ENCODE measurements around the gene KRTAP27-1.

KRTAP27-1 gene, protein sequence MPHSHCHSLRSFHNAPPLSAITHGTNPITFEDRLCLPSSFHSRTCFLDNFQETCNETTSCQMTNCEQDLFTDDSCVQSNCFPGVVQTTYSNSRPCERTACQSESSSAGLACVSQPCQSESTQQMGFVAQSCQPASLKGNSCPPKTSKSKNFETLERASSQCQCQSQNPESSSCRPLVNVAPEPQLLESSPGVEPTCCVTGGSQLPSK

DNA sequence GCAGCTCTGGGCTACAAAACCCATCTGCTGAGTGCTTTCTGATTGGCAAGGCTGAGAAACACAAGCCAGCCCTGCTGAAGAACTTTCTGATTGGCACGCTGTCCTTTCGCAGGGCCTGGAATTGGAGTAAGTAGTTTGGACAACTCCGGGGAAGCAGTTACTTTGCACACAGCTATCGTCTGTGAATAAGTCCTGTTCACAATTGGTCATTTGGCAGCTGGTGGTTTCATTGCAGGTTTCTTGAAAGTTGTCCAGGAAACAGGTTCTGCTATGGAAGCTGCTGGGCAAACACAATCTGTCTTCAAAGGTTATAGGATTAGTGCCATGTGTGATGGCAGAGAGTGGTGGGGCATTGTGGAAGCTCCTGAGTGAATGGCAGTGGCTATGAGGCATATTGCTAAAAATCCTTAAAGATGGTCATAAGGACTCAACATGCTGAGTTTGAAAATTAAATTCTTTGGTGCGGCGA lies at the start of gene KRTAP27-1:
Gene KRTAP27-1, minus strand, starts transcription at position 419 of the 469 bp plus-strand sequence. Its CDS starts 26 bp downstream, at position 393.
- DNase-seq (ENCODE audit: low read depth, low spot score) = no peak

DNA sequence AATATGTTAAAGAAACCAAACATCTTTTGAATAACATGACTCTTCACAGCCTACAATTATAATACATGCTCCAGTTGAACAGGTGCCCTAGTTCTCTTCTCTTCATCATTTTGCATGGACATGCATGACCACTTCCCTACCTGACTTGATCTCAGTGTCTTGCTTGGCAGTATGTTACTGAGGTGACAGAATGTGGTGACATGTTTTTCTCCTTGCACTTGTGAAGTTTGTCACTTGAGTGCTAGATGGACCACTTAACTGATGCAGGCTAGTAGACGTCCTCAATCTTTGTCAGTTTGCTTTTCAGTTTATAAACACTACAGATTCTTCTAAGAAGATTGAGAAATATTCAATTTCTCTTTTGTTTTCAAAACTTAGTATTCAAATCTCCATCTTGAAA lies 44.7 kb upstream of the KRTAP27-1 start:
- DNase-seq (ENCODE audit: low read depth, low spot score) = no peak

DNA sequence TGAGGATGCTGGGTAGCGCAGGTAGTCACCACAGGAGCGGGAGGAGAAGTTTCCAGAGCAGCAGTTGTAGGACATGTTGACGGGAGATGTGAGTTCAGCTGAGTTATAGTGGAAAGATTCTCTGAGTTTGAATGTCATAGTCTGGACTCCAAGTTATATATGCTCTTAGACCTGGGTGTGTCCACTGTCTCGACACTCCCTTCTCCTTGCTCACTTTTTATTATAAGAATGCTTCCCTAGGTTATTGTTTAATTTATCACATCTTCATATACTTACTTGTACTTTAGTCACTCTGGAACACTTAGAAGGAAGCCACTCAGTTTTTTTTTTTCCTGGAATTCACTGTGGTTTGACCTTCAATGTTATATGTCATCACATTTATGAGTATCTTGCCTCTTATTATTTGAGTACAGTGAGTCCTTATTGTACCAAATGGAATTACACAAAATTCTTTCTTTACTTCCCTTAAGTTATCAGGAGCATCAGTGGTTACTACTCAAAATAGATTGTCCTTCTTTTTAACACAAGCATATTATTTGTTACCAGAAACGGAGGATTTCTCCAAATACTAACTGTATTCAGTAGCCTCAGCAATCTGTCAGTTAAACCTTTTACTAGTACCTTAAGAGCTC lies 34.8 kb upstream of the KRTAP27-1 start, which contains the start of gene KRTAP13-2:
Gene KRTAP13-2, minus strand, starts transcription at position 133 of the 632 bp plus-strand sequence. Its CDS starts 58 bp downstream, at position 75.
- no peak for DNase-seq (ENCODE audit: low read depth, low spot score)

DNA sequence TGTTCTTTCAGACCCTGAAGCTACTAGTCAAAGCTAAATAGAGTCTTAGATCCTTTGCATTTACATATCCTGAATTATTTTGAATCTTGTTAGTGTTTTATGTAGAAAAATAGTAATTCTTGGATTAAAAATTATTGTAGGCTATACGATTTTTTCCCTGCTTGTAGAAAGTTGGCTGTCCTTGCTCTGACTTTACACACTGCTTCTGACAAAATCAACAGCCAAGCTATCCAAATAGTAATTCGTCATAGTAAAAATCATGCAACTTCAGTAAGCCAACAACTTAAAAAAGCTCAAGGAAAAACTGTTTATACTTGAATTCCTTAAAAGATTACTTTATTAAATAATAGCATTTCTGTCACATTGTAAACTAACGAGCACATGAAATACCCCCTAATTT lies 18.4 kb upstream of the KRTAP27-1 start:
- no peak for DNase-seq (ENCODE audit: low read depth, low spot score)

DNA sequence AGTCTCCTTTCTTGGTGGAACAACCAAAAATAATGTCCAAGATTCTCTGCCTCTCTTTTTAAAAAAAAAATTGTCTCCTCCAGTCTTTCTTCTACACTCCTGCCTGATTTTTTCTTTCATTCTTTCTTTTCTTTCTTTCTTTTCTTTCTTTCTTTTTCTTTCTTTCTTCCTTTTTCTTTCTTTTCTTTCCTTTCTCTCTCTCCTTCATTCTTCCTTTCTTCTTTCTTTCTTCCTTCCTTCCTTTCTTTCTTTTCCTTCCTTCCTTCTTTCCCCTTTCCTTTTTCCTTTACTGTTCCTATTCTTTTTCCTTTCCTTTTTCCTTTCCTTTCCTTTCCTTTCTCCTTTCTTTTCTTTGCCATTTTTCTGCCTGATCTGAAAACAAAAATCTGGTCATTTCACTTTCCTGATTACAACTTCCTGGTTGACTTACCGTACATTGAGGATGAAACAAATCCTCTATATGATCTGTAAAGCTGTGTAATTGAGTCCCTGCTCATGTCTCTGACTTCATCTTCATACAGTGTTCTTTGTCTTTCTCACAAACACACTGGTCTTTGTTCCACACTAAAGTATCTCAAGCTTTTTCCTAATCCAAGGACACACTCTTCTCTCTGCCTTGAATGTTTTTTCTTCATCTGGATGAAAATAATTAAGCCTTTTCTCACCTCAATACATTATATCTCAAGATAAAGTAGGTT lies 17.0 kb upstream of the KRTAP27-1 start:
- no peak for DNase-seq (ENCODE audit: low read depth, low spot score)

DNA sequence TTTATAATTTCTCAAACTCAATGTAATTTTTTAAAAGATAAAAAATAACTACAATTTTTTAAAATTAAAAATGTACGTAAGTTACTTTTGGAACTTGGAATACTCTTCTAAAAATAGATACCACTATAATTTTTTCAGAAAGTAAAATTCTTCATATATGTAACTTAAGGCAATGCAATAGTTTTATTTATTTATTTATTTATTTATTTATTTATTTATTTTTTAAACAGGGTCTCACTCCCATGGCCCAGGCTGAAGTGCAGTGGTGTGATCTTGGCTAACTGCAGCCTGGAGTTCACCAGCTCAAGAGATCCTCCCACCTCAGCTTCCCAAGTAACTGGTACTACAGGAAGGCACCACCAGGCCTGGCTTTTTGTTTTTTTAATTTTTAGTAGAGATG lies 14.0 kb upstream of the KRTAP27-1 start:
- no peak for DNase-seq (ENCODE audit: low read depth, low spot score)

DNA sequence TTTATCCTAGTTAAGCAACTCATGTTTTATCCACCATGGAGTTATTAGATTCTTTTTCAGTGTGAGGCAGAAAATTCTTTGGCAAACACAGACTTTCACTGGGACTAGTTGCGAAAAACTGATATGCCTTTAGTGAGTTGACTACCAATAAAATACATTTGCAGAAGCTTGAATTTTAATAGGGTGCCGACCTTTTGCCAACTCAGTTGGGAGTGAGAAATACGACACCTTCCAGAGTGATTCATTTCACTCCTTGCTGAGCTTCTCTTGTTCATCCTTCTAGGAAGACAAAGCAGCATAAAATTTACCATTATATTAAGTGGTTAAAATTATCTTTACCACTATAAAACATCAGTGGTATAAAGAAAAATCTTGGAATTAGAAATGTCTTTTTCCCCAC lies 12.1 kb upstream of the KRTAP27-1 start:
- no peak for DNase-seq (ENCODE audit: low read depth, low spot score)

DNA sequence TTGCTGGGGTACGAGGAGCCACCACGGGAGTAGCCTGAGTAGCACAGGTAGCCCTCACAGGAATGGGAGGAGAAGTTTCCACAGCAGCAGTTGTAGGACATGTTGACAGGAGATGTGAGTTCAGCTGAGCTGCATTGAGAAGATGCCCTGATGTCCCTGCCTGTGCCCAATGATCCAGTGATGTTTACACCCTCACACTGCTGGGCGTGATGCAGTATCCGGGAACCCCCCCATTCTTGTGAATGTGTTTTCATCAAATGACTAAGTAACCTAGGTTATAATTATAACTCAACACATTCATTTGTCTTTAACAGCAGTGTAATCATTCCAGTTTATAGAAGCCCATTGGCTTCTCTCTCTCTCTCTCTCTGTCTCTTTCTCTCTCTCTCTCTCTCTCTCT lies 11.0 kb upstream of the KRTAP27-1 start, which contains the start of gene KRTAP23-1:
Gene KRTAP23-1, minus strand, starts transcription at position 101 of the 400 bp plus-strand sequence. Its CDS starts 0 bp downstream, at position 101.
- DNase-seq (ENCODE audit: low read depth, low spot score) = no peak

DNA sequence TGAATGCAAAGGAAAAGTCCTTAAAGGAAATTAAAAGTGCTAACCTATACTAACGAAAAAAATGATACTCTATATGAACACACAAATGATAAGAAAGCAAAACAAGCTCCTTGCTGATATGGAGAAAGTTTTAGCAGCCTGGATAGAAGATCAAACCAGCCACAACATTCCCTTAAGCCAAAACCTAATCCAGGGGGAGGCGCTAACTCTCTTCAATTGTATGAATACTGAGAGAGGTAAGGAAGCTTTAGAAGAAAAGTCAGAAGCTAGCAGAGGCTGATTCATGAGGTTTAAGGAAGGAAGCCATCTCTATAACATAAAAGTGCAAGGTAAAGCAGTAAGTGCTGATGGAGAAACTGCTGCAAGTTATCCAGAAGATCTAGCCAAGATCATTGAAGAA lies 7.5 kb upstream of the KRTAP27-1 start:
- DNase-seq (ENCODE audit: low read depth, low spot score) = no peak

DNA sequence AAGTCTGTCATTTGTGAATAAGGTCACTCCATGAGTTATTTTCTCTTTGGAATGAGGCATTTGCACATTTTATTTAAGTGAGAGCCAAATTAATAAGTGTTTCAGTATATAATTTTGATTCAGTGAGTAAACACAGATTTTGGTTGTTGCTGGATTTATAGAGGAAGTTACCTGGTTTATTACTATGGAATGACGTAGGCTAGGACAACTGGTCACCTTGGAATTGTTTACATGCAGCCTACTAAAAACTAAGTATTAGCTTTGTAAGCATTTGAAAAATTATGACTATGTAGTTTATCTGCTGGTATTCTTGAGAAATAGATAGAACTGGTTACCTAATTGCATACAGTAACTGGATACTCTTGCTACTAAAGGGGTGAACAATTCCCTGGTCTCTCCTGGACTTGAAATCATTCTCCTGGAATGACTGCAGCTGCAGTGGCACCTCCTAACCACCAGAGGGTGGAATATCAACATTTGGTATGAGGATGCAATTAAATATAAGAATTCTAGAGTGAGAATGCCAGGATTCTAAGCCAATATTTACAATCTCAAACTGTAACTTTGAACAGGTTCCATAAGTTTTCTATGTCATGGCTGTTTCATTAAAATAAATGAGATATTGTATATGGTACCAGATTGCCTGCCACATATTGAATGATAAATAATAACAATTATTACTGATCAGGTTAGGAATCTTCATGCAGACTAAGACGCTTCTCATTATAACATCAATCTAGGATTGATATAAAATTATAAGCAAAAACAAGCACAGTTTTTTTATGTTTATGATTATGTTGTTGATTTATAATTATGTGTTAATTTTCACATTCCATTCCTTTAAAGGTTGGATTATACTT lies 3.5 kb upstream of the KRTAP27-1 start:
- peak; percentile 7 for DNase-seq (ENCODE audit: low read depth, low spot score)

DNA sequence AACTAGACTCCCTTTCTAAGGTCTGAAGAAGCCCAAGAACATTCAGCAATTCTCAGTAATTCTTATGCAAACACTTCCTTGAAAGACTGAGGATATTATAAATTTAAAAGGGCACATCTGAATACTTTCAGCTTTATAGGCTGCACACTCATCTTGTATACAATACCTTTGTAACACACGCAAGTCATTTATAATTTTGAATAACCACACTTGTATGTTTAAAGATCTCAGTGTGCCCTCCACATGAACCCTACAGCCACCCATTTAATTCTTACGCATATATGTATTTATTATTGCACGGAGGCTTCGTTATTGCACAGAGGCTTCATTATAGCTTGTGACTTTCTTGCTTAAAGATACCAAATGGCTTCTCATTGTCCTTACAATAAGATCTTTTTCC lies 1.2 kb upstream of the KRTAP27-1 start:
- DNase-seq (ENCODE audit: low read depth, low spot score) = no peak

DNA sequence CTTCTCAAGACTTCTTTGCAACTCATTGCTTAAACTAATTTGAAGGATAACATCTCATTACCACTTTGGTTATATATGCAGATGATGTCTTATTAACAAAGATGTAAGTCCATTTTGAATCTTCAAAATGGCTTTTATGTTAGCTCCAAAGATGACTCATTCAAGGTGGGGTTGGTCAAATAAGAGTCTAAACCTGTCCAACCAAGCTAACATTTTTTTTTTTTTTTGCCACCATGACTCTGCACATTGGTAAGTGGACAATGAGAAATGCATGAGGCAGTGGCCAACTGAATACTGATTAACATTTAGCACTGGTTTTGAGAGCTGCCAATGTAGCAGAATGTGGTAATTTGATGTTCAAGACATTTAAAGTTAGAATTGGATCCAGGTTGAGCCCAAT lies 278 bp upstream of the KRTAP27-1 start:
- no peak for DNase-seq (ENCODE audit: low read depth, low spot score)

DNA sequence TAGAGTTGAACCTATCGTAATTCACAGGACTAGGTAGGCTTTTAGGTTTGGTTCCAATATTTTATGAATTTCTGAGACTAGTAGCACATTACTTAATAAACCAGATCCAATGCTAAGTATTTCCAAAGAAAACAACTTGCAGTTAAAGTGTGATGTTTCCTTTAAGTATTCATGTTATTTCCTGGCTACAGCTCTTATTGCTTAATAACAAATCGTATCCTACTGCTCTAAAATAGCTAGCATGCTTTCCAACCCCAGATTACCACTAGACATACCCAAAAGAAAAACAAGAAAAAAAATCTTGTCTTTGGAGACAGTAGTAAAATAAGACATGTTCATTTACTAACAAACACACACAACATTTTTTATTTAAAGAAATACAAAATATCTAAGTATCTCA lies 898 bp downstream of the KRTAP27-1 start:
- no peak for DNase-seq (ENCODE audit: low read depth, low spot score)

DNA sequence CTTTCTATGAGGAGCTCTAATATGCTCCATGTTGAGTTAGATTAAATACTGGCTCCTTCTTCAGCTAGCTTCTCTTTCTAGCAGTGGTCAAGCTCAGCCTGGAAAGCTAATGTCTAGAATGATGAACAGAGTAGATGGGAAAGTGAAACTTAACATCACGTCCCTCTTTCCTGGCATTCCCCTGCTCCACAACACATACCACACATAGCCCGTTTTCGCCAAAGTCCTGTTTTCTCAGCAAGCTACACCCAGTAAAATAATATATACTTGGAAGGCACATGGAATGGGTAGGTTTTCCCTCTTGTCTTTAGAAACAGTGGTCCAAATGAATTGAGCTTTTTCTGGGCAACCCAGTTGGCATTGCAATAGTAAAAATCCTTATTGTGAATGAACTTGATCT lies 3.8 kb downstream of the KRTAP27-1 start:
- DNase-seq (ENCODE audit: low read depth, low spot score) = no peak

DNA sequence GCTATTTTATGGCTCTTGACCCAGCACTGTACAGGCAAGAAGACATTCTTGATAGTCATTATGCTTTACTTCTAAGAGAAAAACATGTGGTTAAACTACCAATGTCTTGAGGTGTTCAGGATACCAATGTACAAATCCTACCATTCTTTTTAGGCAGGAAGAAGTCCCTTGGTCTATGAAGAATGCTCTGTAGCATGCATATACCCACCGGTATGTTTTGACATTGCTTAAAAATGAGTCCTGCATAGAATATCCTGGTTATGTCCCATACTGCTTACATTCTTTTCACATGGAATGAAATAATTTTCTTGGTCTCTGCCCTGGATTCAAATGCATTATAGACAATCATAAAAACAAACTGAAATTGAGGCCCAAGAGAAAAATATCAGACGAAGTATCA lies 4.8 kb downstream of the KRTAP27-1 start:
- DNase-seq (ENCODE audit: low read depth, low spot score) = no peak

DNA sequence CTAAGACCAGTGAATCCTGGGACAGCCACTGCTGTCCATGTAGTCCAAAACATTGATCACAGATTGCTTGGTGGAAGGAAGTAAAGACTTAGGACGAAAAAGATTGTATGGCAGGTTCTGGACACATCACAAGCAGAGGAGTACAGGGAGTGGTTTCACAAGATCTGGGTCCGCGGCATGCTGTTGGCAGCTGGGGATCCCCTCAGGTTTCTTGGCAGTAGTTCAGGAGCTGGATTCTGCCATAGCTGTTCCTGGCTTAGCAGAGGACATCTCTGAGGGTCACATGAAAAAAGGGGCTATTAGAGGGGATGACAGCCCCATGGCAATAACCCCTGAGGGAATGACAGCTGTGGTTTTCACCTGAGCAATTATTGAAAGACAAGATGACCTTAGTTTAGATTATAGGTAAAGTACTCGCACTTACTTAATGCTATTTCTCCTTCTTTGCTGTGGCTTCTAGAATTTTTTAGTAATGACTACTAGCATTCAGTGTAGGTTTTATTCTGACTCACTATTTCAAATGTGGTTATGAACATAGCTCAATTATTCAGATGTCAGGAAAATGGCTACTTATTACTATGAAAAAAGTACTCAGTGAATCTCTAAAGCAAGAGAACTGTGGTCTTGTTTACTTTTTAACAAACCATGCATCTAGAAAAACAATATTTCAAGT lies 8.2 kb downstream of the KRTAP27-1 start:
- DNase-seq (ENCODE audit: low read depth, low spot score) = no peak

DNA sequence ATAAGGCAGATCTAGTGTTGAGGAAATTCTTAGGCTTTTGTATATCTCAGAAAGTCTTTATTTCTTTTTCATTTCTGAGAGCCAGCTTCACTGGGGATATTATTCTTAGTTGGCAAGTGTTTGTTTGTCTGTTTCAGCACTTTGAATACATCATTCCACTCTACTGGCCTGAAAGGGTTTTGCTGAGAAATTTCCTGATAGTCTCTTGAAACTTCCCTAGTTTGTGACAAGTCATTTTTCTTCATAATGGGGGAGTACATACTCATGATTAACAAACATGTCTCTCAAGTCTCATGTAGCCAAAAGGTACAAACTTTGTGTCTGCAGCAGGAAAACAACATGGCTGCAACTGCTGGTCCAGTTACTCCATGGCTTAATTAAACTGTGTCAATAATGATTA lies 11.1 kb downstream of the KRTAP27-1 start:
- no peak for DNase-seq (ENCODE audit: low read depth, low spot score)

DNA sequence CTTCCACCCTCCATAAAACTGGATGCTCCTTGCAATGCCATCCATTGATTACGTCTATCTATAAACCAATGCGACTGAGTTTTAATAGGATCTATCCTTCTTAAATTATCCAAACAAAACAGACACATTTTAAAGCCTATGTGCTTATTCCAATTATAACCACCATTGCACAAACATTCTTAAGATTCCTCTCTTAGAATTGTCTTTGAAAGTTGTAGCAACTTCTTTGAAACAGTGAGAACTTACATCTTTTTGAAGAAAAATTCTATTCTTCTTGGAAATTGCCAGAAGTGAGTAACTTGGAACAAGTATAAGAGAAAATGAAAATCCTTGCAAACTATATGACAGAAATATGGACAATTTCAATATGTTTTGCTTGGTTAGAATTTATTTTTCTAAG lies 17.3 kb downstream of the KRTAP27-1 start, which contains the start of gene KRTAP26-1:
Gene KRTAP26-1, minus strand, starts transcription at position 101 of the 400 bp plus-strand sequence. CDS start 280 bp downstream, outside the sequence.
- no peak for DNase-seq (ENCODE audit: low read depth, low spot score)

DNA sequence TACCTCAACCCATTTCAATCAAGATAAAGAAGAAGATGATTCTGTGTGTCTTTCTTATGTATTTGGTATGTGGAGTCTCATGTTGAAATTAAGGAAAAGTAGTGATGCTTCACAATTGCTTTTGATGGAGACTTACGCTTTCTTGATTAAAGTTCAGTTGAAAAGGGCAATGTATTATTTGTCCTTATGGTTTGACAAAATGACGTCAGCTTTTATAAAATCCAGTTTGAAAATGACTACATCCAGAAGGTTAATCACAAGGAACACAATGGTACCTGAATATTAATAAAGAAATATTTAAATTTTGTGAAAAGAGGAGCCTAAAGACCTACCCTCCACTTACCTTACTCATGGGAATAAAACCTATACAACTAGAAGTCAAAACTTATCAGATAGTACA lies 21.8 kb downstream of the KRTAP27-1 start:
- no peak for DNase-seq (ENCODE audit: low read depth, low spot score)

DNA sequence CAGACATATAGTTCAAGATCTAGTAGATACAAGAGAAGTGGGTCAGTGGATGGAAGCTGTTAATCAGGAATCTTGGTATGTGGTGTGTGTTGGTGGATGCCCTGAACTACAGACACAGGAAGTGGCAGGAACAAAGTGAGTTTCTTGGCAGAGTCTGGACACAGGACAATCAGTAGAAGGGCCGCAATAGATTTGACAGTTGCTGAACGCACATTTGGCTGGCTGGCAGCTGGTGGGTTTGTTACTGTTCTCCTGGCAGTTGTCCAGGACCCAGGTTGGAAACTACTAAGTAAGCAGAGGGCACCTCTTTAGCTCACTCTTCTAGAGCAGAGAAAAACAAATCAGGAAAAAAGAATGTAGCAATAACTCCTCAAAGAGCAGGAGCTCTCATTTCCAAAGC lies 30.6 kb downstream of the KRTAP27-1 start:
- no peak for DNase-seq (ENCODE audit: low read depth, low spot score)

DNA sequence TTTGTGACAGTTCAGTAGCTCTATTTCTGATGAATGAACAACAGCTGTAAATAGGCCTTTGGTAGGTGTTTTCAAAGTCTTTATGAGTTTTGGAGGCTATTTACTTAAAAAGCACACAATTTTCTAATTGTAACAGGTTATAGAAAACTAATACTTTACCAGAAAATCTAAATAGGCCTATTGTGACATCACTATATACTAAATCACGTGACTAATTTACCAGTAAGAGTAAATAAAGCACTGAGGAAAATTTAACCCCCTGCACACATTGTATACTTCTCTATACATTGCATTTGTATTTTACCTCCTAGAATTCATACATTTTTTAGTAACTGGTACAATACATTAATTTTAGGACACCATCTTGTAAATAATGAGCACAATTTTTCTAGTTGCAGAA lies 32.4 kb downstream of the KRTAP27-1 start:
- no peak for DNase-seq (ENCODE audit: low read depth, low spot score)

All from smooth muscle cell of the brain vasculature (primary cell).